ENCODE data around the gene ZNF19.

The ZNF19 gene

GRCh38 chr16:71440669-71441347, 48.3 kb downstream of the ZNF19 start:
- DNase-seq: no peak

GRCh38 chr16:71439523-71439922, 49.6 kb downstream of the ZNF19 start:
- no peak for DNase-seq

- DNase-seq: no peak
Measured at GRCh38 chr16:71436473-71436872, 52.7 kb downstream of the ZNF19 start.

GRCh38 chr16:71432906-71433305, 56.2 kb downstream of the ZNF19 start:
- DNase-seq: no peak

GRCh38 chr16:71431991-71432390, 57.1 kb downstream of the ZNF19 start:
- no peak for DNase-seq

- no peak for DNase-seq
Measured at GRCh38 chr16:71431176-71431575, 57.9 kb downstream of the ZNF19 start.

- no peak for DNase-seq
Measured at GRCh38 chr16:71430744-71431143, 58.4 kb downstream of the ZNF19 start.

GRCh38 chr16:71429581-71429980, 59.5 kb downstream of the ZNF19 start:
- no peak for DNase-seq

GRCh38 chr16:71428883-71429282, 60.2 kb downstream of the ZNF19 start:
- DNase-seq: no peak

- no peak for DNase-seq
Measured at GRCh38 chr16:71428385-71428784, 60.7 kb downstream of the ZNF19 start.

- no peak for DNase-seq
Measured at GRCh38 chr16:71426880-71427615, 62.1 kb downstream of the ZNF19 start.

- peak; percentile 60 for DNase-seq
Measured at GRCh38 chr16:71426069-71426879, 62.9 kb downstream of the ZNF19 start.

- DNase-seq: no peak
Measured at GRCh38 chr16:71425746-71426068, 63.4 kb downstream of the ZNF19 start.

GRCh38 chr16:71424626-71425025, 64.5 kb downstream of the ZNF19 start:
- DNase-seq: no peak

GRCh38 chr16:71423865-71424264, 65.3 kb downstream of the ZNF19 start:
- no peak for DNase-seq
